GM18498 (cell line): ENCODE results near the gene ZRANB3.

ENCODE experiments used
- ATAC-seq: cut with Tn5 transposase; IDR thresholded peaks from one replicate; pipeline ENCODE4 v1.9.1; 2021; ENCODE audit warnings: mild to moderate bottlenecking, moderate library complexity; ENCODE audit not compliant: unreplicated experiment

The ZRANB3 gene

GRCh38 chr2:135186054-135186453 is 345.0 kb downstream of the ZRANB3 start:
- no peak for ATAC-seq

GRCh38 chr2:135183822-135184221 is 347.2 kb downstream of the ZRANB3 start:
- no peak for ATAC-seq

GRCh38 chr2:135182601-135183000 is 348.4 kb downstream of the ZRANB3 start:
- ATAC-seq: no peak

GRCh38 chr2:135182190-135182589 is 348.8 kb downstream of the ZRANB3 start:
- no peak for ATAC-seq

- ATAC-seq: no peak
Observed at GRCh38 chr2:135179689-135180088, 351.3 kb downstream of the ZRANB3 start.

- no peak for ATAC-seq
Observed at GRCh38 chr2:135175177-135175576, 355.8 kb downstream of the ZRANB3 start.

GRCh38 chr2:135174810-135175093 is 356.3 kb downstream of the ZRANB3 start:
- no peak for ATAC-seq

GRCh38 chr2:135174049-135174809 is 356.8 kb downstream of the ZRANB3 start:
- no peak for ATAC-seq

- ATAC-seq: no peak
Observed at GRCh38 chr2:135169900-135170753, 360.9 kb downstream of the ZRANB3 start.

GRCh38 chr2:135168204-135168856 is 362.7 kb downstream of the ZRANB3 start:
- ATAC-seq: no peak

GRCh38 chr2:135167273-135167672 is 363.7 kb downstream of the ZRANB3 start:
- ATAC-seq: no peak

GRCh38 chr2:135164431-135164830 is 366.6 kb downstream of the ZRANB3 start:
- ATAC-seq: no peak

GRCh38 chr2:135163901-135164300 is 367.1 kb downstream of the ZRANB3 start:
- ATAC-seq: no peak

GRCh38 chr2:135163306-135163705 is 367.7 kb downstream of the ZRANB3 start:
- ATAC-seq: peak; percentile 46

GRCh38 chr2:135162786-135163185 is 368.2 kb downstream of the ZRANB3 start:
- ATAC-seq: no peak

GRCh38 chr2:135162377-135162776 is 368.6 kb downstream of the ZRANB3 start:
- ATAC-seq: no peak

- ATAC-seq: no peak
Observed at GRCh38 chr2:135159191-135159590, 371.8 kb downstream of the ZRANB3 start.

GRCh38 chr2:135157856-135158255 is 373.2 kb downstream of the ZRANB3 start:
- ATAC-seq: no peak

GRCh38 chr2:135154962-135155361 is 376.1 kb downstream of the ZRANB3 start:
- no peak for ATAC-seq

- ATAC-seq: no peak
Observed at GRCh38 chr2:135152361-135152760, 378.7 kb downstream of the ZRANB3 start.

GRCh38 chr2:135151615-135152014 is 379.4 kb downstream of the ZRANB3 start:
- no peak for ATAC-seq

GRCh38 chr2:135150725-135151124 is 380.3 kb downstream of the ZRANB3 start:
- ATAC-seq: no peak
